H9 (cell line): ENCODE data around the gene COPE. TPM values are rescaled to one million over a fixed set of nuclear protein-coding genes. Genes with fewer than 3 reads are reported as not detected.

Experiments
- DNase-seq: peaks from one replicate; pipeline ENCODE4 v3.0.0-alpha.2; 2017
- H2AFZ ChIP-seq: one replicate; pipeline ENCODE4 v1.6.1; 2013; ENCODE audit warnings: mild to moderate bottlenecking, low read length, control low read depth, moderate library complexity
- H2AK5ac ChIP-seq: 2 replicates; pipeline ENCODE4 v1.6.1; 2013; ENCODE audit warnings: low read length, control low read depth, mixed read lengths; ENCODE audit not compliant: insufficient read length
- H2BK120ac ChIP-seq: one replicate; pipeline ENCODE4 v1.6.1; 2013; ENCODE audit warnings: low read depth, mild to moderate bottlenecking, low read length, control low read depth, inconsistent platforms; ENCODE audit not compliant: poor library complexity, severe bottlenecking
- H2BK12ac ChIP-seq: 2 replicates; pipeline ENCODE4 v1.6.1; 2013; ENCODE audit warnings: low read length, control low read depth, mixed read lengths, low read depth; ENCODE audit not compliant: insufficient read length
- H2BK15ac ChIP-seq: 2 replicates; pipeline ENCODE4 v1.6.1; 2013; ENCODE audit warnings: low read depth, low read length, control low read depth
- H2BK20ac ChIP-seq: one replicate; pipeline ENCODE4 v1.6.1; 2013; ENCODE audit warnings: low read depth, mild to moderate bottlenecking, low read length, control low read depth, inconsistent platforms; ENCODE audit not compliant: poor library complexity, severe bottlenecking
- H2BK5ac ChIP-seq: 2 replicates; pipeline ENCODE4 v1.6.1; 2013; ENCODE audit warnings: low read length, control low read depth, mixed read lengths; ENCODE audit not compliant: insufficient read length
- H3K14ac ChIP-seq: 2 replicates; pipeline ENCODE4 v1.6.1; 2013; ENCODE audit warnings: low read length, control low read depth; ENCODE audit not compliant: insufficient read depth
- H3K18ac ChIP-seq: 2 replicates; pipeline ENCODE4 v1.6.1; 2013; ENCODE audit warnings: low read depth, mild to moderate bottlenecking, mixed read lengths, low read length, control low read depth; ENCODE audit not compliant: insufficient read length
- H3K23ac ChIP-seq: 2 replicates; pipeline ENCODE4 v1.6.1; 2013; ENCODE audit warnings: low read length, control low read depth, mixed read lengths, low read depth; ENCODE audit not compliant: insufficient read length
- H3K23me2 ChIP-seq: 2 replicates; pipeline ENCODE4 v1.6.1; 2013; ENCODE audit warnings: low read depth, mild to moderate bottlenecking, mixed read lengths, low read length, control low read depth; ENCODE audit not compliant: insufficient read length, poor library complexity, severe bottlenecking
- H3K27ac ChIP-seq: 2 replicates; pipeline ENCODE4 v1.5.1; 2013; ENCODE audit warnings: low read length, control low read depth, mixed read lengths, low read depth; ENCODE audit not compliant: insufficient read length
- H3K27me3 ChIP-seq: 2 replicates; pipeline ENCODE4 v1.6.1; 2013; ENCODE audit warnings: low read length, control low read depth, inconsistent platforms; ENCODE audit not compliant: insufficient read depth
- H3K4ac ChIP-seq: 2 replicates; pipeline ENCODE4 v1.6.1; 2013; ENCODE audit warnings: low read depth, mild to moderate bottlenecking, control low read depth, inconsistent platforms, low read length, moderate library complexity
- H3K4me1 ChIP-seq: 2 replicates; pipeline ENCODE4 v1.6.1; 2013; ENCODE audit warnings: low read length, control low read depth, inconsistent platforms; ENCODE audit not compliant: insufficient read depth
- H3K4me2 ChIP-seq: 2 replicates; pipeline ENCODE4 v1.6.1; 2013; ENCODE audit warnings: low read length, control low read depth, mixed read lengths; ENCODE audit not compliant: insufficient read length, insufficient read depth
- H3K56ac ChIP-seq: 2 replicates; pipeline ENCODE4 v1.6.1; 2013; ENCODE audit warnings: low read depth, mild to moderate bottlenecking, mixed read lengths, low read length, control low read depth; ENCODE audit not compliant: insufficient read length
- H3K79me1 ChIP-seq: 2 replicates; pipeline ENCODE4 v1.6.1; 2013; ENCODE audit warnings: low read depth, mild to moderate bottlenecking, moderate library complexity, low read length, control low read depth, inconsistent platforms; ENCODE audit not compliant: insufficient read depth, poor library complexity, severe bottlenecking
- H3K79me2 ChIP-seq: 2 replicates; pipeline ENCODE4 v1.6.1; 2013; ENCODE audit warnings: low read length, control low read depth, inconsistent platforms; ENCODE audit not compliant: insufficient read depth
- H3K9ac ChIP-seq: 2 replicates; pipeline ENCODE4 v1.6.1; 2013; ENCODE audit warnings: low read length, control low read depth, mixed read lengths; ENCODE audit not compliant: insufficient read length; ENCODE audit errors: extremely low read depth
- H3K9me3 ChIP-seq: one replicate; pipeline ENCODE4 v1.6.1; 2013; ENCODE audit warnings: low read depth, low read length, inconsistent platforms; ENCODE audit not compliant: control insufficient read depth
- H3T11ph ChIP-seq: one replicate; pipeline ENCODE4 v1.6.1; 2013; ENCODE audit warnings: mild to moderate bottlenecking, low read length, control low read depth, inconsistent platforms
- H4K20me1 ChIP-seq: one replicate; pipeline ENCODE4 v1.6.1; 2013; ENCODE audit not compliant: control insufficient read depth, insufficient read length, insufficient read depth
- H4K5ac ChIP-seq: 2 replicates; pipeline ENCODE4 v1.6.1; 2013; ENCODE audit warnings: low read depth, mild to moderate bottlenecking, mixed read lengths, low read length, control low read depth; ENCODE audit not compliant: insufficient read length
- H4K8ac ChIP-seq: replicated peaks from 2 replicates; pipeline ENCODE4 v1.6.1; 2013; ENCODE audit warnings: low read length, control low read depth, mixed read lengths, low read depth; ENCODE audit not compliant: insufficient read length
- H4K91ac ChIP-seq: 2 replicates; pipeline ENCODE4 v1.6.1; 2013; ENCODE audit warnings: low read depth, mild to moderate bottlenecking, moderate library complexity, mixed read lengths, low read length, control low read depth; ENCODE audit not compliant: insufficient read length
- H3K27ac Mint-ChIP-seq, 3 experiments: 2 replicates in 2 of 3; 3 replicates in 1 of 3; pipeline ENCODE4 v1.8.0; 2020 to 2021; ENCODE audit warnings: mixed read lengths in 3 of 3, mild to moderate bottlenecking in 1 of 3, moderate library complexity in 1 of 3
- H3K27me3 Mint-ChIP-seq: 2 replicates; pipeline ENCODE4 v1.8.0; 2021; ENCODE audit warnings: low read depth, mild to moderate bottlenecking, moderate library complexity, mixed read lengths
- H3K36me3 Mint-ChIP-seq, 3 experiments: 2 replicates in 2 of 3; 3 replicates in 1 of 3; pipeline ENCODE4 v1.8.0; 2020 to 2021; ENCODE audit warnings: low read depth in 3 of 3, mixed read lengths in 3 of 3; ENCODE audit not compliant: insufficient read depth in 1 of 3
- H3K4me1 Mint-ChIP-seq, 2 experiments: 2 replicates each; pipeline ENCODE4 v1.8.0; 2020; ENCODE audit warnings: mixed read lengths in 2 of 2
- H3K4me3 Mint-ChIP-seq, 2 experiments: 2 replicates in 1 of 2; 3 replicates in 1 of 2; pipeline ENCODE4 v1.8.0; 2020 to 2021; ENCODE audit warnings: mild to moderate bottlenecking in 2 of 2, mixed read lengths in 2 of 2, moderate library complexity in 1 of 2
- H3K9me3 Mint-ChIP-seq, 2 experiments: 2 replicates in 1 of 2; 3 replicates in 1 of 2; pipeline ENCODE4 v1.8.0; 2020; ENCODE audit warnings: mild to moderate bottlenecking in 2 of 2, mixed read lengths in 2 of 2, moderate library complexity in 1 of 2
- CTCF ChIP-seq: fragments of 200-600 bp; sonication (generic); conservative IDR thresholded peaks from 3 replicates; pipeline ENCODE4 v1.8.0; 2021; ENCODE audit warnings: antibody characterized with exemption, mild to moderate bottlenecking
- WGBS: extraction: QIAGEN DNeasy Blood & Tissue Kit; methylation state at CpG from one replicate; pipeline ENCODE4 v1.1.7; 2013; ENCODE audit warnings: missing lambda C conversion rate, low lambda C conversion rate, mixed read lengths; ENCODE audit not compliant: insufficient read length; ENCODE audit errors: extremely low coverage; 5-methylcytosine and 5-hydroxymethylcytosine counted together
- total RNA-seq: library from RNA; stranded (reverse); gene quantifications from 2 replicates; pipeline ENCODE4 v1.2.1, GENCODE V29; 2021

Gene COPE
- total RNA-seq, 1 experiment from 2014 or later: 198 TPM

- Histone ChIP-seq H3K14ac (no peak overlapping the region), H2BK5ac (no peak overlapping the region), H2BK12ac (no peak overlapping the region), H3K56ac (no peak overlapping the region), H3K27me3 (no peaks in the 10 kb centered on the region), H3K9ac (no peak overlapping the region), H3K4me2 (no peak overlapping the region), H2AFZ (no peak overlapping the region), H3K79me1 (no peaks in the 10 kb centered on the region), H4K8ac (no peak overlapping the region), H3K79me2 (no peaks in the 10 kb centered on the region), H2BK15ac (no peak overlapping the region), H2BK20ac (no peak overlapping the region), H2BK120ac (no peak overlapping the region), H2AK5ac (no peak overlapping the region), H3K23me2 (no peaks in the 10 kb centered on the region), H3T11ph (no peak overlapping the region), H3K27ac (no peak overlapping the region), H4K20me1 (no peaks in the 10 kb centered on the region), H3K18ac (no peak overlapping the region), H4K91ac (no peak overlapping the region), H3K4me1 (no peaks in the 10 kb centered on the region), H3K9me3 (no peaks in the 10 kb centered on the region), H3K4ac (no peak overlapping the region), H4K5ac (no peak overlapping the region), H3K23ac (no peak overlapping the region)
- H3K27ac Mint-ChIP-seq: no peak overlapping the region
- no peak overlapping the region for H3K4me3 Mint-ChIP-seq
- no peaks in the 10 kb centered on the region for H3K27me3 Mint-ChIP-seq
- no peak for TF ChIP-seq CTCF
- no peaks in the 10 kb centered on the region for H3K9me3 Mint-ChIP-seq
- no CpG with 5 or more reads among the region's 16 CpGs for WGBS
- no peak for DNase-seq
- H3K36me3 Mint-ChIP-seq: peaks cover 28 to 77% (median 73%) of the 10 kb centered on the region in 3 experiments; a peak in 6 of 7 replicates
- peaks cover 0 to 6% of the 10 kb centered on the region in 2 experiments; a peak in 2 of 4 replicates for H3K4me1 Mint-ChIP-seq
Observed at GRCh38 chr19:18863843-18864362, 55.3 kb downstream of the COPE start.
